Omental fat pad (tissue), 4 donors: ENCODE results near the gene ESD. TPM values are rescaled to one million over a fixed set of nuclear protein-coding genes. Genes with fewer than 3 reads are reported as not detected.
A peak's percentile ranks its signal among the peaks of the same experiment; 100 is the strongest.

ENCODE experiments used
- ATAC-seq: fragments of 150-250 bp; one replicate; pipeline ENCODE4 v1.9.1; 2016; ENCODE audit warnings: mild to moderate bottlenecking, moderate library complexity; ENCODE audit not compliant: low FRiP score
- DNase-seq: peaks from one replicate; pipeline ENCODE4 v3.0.0-alpha.2; 2019; ENCODE audit warnings: low spot score
- total RNA-seq, 4 donors: library from RNA; depleted of rRNA; stranded (reverse); fragments of >200 nt; gene quantifications; one replicate each; pipeline ENCODE4 v1.1.0, GENCODE V29; 2016
- TF ChIP-seq, protein P1 (sequence below), 3 donors: fragments of 450-650 bp; IDR thresholded peaks; one replicate each; pipeline ENCODE4 v1.5.1; 2016 to 2017; ENCODE audit warnings: antibody characterized with exemption in 3 of 3, mild to moderate bottlenecking in 3 of 3, moderate library complexity in 2 of 3

Gene ESD
- total RNA-seq, 4 donors from 2014 or later = 62.6 to 120 (median 102) TPM

DNA sequence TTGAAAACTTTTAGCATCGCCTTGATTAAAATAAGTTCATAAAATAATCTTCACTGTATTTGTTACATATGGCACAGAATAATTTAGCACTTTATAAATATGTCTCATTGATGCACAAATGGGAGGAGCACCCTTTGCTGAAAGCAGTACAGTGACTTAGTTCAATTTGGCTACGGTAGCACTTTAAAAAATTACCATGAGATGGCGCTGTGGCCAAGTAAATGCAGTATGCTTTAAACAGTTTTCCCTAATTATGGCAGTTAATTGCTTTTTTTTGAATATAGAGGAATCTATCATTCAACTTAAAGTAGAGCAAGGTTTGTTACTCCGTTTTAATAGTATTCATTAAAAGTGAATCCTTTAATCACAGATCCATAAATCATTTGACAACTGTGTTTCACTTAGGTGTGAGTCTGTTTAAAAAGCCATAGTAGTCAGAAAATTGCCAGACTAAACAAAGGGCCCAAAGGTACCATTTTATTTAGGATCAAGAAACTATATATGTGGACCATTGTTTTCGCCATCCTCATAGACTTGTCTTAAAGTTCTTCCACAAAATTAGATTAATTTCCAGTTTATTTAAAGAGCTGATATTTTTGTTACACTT lies 34.7 kb upstream of the ESD start:
- ATAC-seq (no peak), DNase-seq (peak; percentile 31)
- TF ChIP-seq, protein P1, sequence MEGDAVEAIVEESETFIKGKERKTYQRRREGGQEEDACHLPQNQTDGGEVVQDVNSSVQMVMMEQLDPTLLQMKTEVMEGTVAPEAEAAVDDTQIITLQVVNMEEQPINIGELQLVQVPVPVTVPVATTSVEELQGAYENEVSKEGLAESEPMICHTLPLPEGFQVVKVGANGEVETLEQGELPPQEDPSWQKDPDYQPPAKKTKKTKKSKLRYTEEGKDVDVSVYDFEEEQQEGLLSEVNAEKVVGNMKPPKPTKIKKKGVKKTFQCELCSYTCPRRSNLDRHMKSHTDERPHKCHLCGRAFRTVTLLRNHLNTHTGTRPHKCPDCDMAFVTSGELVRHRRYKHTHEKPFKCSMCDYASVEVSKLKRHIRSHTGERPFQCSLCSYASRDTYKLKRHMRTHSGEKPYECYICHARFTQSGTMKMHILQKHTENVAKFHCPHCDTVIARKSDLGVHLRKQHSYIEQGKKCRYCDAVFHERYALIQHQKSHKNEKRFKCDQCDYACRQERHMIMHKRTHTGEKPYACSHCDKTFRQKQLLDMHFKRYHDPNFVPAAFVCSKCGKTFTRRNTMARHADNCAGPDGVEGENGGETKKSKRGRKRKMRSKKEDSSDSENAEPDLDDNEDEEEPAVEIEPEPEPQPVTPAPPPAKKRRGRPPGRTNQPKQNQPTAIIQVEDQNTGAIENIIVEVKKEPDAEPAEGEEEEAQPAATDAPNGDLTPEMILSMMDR (IDR thresholded peaks at IDR 0.05) = no peak

GRCh38 chr13:46830405-46831005 lies 33.5 kb upstream of the ESD start:
- TF ChIP-seq, protein P1 (IDR thresholded peaks at IDR 0.05) = no peak
- DNase-seq = no peak
- ATAC-seq = no peak

DNA sequence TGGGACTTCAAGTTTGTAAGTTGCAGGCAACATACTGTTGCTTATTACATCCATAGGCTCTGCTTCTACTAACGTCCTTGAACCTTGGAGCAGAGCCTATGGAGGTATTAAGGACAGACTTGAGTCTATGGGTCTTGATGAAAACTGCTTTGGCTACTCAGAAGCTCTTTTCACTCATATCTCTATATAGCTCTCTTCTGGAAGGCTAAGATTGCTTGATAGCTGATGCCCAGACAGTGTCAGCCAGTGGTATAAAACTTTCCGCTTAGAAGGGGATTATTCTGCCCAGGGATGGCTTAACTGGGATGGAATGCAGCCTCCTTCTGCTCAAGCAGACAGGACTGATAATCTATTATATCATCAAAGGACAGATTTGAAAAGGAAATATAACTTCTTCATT lies 25.6 kb upstream of the ESD start:
- ATAC-seq = no peak
- TF ChIP-seq, protein P1 (IDR thresholded peaks at IDR 0.05) = no peak

DNA sequence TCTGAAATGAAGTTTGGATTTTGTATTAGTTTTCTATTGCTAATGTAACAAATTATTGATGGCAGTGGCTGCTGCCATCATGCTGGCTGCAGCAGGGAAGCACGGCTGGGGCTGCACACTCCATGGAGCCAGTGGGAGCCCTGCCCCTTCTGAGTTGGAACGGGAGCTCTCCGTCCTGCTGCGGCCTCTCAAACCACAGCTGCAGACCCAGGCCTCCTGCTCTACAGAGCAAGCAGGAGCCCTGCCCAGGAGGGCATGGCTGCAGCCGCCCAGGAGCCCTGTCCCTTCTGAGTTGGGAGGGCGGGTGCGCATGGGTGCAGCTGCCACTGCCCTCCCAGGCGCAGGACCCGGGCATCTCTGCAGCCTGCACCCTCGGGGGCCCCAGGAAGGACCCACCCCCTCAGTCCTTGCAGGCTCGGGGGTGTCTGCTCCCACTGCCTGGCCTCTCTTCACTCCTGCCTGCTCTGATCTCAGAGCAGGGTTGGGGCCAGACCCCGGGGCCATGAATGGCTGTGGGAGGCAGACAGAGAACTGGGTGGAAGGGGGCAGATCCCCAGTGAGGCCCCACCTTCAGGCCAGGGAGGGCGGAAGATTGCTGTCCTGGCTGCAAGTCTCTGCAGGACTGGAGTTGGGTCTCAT lies 21.0 kb upstream of the ESD start:
- TF ChIP-seq, protein P1 (IDR thresholded peaks at IDR 0.05) = no peak
- no peak for ATAC-seq
- DNase-seq = no peak

More for the DNA sequence above, 25.6 kb upstream of the ESD start:
- no peak for DNase-seq

DNA sequence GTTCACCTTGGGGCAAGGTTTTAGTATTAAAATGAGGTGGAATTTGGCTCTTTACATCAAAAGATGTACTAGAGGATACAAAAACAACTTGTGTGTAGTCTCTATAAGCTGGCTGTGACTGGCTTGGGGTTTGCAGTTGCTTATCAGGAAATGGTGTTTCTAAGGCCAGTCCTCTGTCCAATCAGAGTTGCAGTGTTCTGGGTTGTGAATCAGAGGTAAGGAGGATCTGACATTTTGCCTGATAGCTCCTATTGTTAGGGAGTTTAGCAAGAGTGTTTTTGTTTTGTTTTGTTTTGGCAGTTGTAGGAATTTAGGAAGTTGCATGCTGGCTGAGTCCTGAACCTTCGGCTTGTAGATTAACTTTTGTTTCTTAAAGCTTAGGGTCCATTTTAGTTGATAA lies 20.1 kb upstream of the ESD start:
- DNase-seq (no peak), ATAC-seq (no peak)
- TF ChIP-seq, protein P1 (IDR thresholded peaks at IDR 0.05) = no peak

DNA sequence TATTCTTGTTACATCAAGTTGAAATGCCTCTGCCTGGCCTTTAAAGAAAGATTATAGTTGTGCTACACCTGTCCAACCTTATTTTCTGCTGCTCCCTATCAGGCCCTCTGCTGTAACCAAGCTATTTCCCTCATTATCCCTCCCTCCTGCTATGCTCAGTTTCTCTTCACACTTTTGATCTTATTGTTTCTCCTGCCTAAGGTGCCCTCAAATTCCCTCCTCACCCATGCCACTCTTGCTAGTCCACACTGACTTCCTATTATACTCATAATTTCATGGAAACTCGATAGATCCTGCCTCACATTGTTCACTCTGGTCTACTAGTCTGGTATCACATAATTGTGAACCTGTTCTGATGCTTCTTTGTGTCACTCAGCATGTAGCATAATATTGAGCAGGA lies 19.4 kb upstream of the ESD start:
- ATAC-seq = no peak
- no peak for DNase-seq
- TF ChIP-seq, protein P1 (IDR thresholded peaks at IDR 0.05) = no peak
